ENCODE results near the gene SLC6A18.

Gene SLC6A18

DNA sequence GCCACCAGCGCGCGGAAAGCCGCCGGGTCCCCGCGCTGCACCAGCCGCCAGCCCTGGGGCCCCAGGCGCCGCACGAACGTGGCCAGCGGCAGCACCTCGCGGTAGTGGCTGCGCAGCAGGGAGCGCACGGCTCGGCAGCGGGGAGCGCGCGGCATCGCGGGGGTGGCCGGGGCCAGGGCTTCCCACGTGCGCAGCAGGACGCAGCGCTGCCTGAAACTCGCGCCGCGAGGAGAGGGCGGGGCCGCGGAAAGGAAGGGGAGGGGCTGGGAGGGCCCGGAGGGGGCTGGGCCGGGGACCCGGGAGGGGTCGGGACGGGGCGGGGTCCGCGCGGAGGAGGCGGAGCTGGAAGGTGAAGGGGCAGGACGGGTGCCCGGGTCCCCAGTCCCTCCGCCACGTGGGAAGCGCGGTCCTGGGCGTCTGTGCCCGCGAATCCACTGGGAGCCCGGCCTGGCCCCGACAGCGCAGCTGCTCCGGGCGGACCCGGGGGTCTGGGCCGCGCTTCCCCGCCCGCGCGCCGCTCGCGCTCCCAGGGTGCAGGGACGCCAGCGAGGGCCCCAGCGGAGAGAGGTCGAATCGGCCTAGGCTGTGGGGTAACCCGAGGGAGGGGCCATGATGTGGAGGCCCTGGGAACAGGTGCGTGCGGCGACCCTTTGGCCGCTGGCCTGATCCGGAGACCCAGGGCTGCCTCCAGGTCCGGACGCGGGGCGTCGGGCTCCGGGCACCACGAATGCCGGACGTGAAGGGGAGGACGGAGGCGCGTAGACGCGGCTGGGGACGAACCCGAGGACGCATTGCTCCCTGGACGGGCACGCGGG, 69.9 kb downstream of the SLC6A18 start, which contains the start of gene TERT:
TSS of gene TERT (minus strand) at position 234 of the 815 bp plus-strand sequence. CDS start at position 155, 79 bp downstream.
- DNase-seq: peak; percentile 85

DNA sequence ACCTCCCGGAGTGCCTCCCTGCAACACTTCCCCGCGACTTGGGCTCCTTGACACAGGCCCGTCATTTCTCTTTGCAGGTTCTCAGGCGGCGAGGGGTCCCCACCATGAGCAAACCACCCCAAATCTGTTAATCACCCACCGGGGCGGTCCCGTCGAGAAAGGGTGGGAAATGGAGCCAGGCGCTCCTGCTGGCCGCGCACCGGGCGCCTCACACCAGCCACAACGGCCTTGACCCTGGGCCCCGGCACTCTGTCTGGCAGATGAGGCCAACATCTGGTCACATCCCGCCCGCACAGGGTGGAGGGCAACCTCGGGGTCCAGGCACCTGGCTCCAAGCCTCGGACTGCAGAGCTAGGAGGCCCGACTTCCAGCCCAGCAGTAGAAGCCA, 70.5 kb downstream of the SLC6A18 start:
- DNase-seq: no peak

Measured in activated T-cell treated with anti-CD3 and anti-CD28 coated beads for 4 hours (primary cell).